ENCODE measurements around the gene COMT.
"Not testable (repeated sequence)": the region's sequence is repeated elsewhere in the genome, so short reads cannot be mapped to it uniquely, and the experiment has no call there.

COMT gene

GRCh38 chr22:19903513-19903912 is 38.1 kb upstream of the COMT start:
- POLR2A ChIA-PET: interaction anchor here (1.9 kb wide), 1 partner anchor 48 kb away, joined by 6 read pairs; no protein-coding TSS in a partner anchor
- no peak for DNase-seq (ENCODE audit: extremely low spot score)
- TF ChIP-seq SP1 (IDR thresholded peaks at IDR 0.05) (no peak), FOXA1 (IDR thresholded peaks at IDR 0.05) (no peak), HDGF (IDR thresholded peaks at IDR 0.05; ENCODE audit: borderline replicate concordance) (no peak), BHLHE40 (IDR thresholded peaks at IDR 0.05; ENCODE audit: borderline replicate concordance) (no peak)
- CTCF ChIA-PET: interaction anchor here (0.7 to 3.3 kb wide), 3 partner anchors 16 to 173 kb away, joined by 3 to 16 read pairs (median 3); no protein-coding TSS in a partner anchor

DNA sequence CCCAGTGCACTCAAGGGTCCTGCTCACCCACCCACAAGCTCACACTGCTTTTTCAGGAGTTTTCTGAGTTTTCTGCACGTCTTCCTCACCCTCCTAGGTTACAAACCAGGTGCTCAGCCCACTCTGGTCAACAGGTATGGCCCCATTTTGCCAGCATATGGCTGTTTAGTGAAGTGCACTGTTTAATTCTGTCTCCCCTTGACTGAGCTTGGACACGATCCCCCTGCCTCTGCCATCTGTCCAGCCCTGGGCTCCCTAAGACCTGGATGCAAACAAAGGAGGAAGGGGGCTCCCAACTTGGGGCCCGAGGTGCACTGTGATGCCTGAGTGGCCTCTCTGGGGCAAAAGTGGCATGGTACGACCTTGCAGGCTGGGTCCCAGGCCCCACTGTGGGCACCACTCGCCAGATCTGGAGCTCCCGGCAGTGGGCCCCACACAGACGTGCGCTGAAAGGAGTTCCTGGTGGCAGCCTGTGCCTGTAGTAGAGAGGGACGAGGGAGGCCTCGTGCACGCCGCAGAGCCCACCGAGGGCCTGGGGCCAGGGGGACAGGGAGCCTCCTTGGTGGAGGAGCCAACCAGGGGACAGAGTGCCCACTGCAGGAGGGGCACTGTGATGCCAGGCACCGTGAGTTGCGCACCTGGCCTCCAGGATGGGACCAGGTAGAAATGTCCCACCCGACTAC is 37.3 kb upstream of the COMT start:
- DNase-seq (ENCODE audit: extremely low spot score): no peak
- ChIA-PET CTCF (interaction anchor here (1.0 to 3.3 kb wide), 4 partner anchors 14 to 181 kb away, joined by 3 to 16 read pairs (median 4); partner anchors contain the start of gene GP1BB), POLR2A (interaction anchor here (0.7 to 1.1 kb wide), 3 partner anchors 54 to 472 kb away, joined by 3 to 4 read pairs (median 3); partner anchors contain the start of gene MRPL40)
- TF ChIP-seq L3MBTL2 (conservative IDR thresholded peaks at IDR 0.05): no peak
- no peak for TF ChIP-seq FOXM1 (IDR thresholded peaks at IDR 0.05; ENCODE audit: borderline replicate concordance)
- no peak for TF ChIP-seq LEF1 (IDR thresholded peaks at IDR 0.05; ENCODE audit: borderline replicate concordance)
- TF ChIP-seq HDGF (IDR thresholded peaks at IDR 0.05; ENCODE audit: borderline replicate concordance): no peak
- TF ChIP-seq, protein P1, sequence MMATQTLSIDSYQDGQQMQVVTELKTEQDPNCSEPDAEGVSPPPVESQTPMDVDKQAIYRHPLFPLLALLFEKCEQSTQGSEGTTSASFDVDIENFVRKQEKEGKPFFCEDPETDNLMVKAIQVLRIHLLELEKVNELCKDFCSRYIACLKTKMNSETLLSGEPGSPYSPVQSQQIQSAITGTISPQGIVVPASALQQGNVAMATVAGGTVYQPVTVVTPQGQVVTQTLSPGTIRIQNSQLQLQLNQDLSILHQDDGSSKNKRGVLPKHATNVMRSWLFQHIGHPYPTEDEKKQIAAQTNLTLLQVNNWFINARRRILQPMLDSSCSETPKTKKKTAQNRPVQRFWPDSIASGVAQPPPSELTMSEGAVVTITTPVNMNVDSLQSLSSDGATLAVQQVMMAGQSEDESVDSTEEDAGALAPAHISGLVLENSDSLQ (IDR thresholded peaks at IDR 0.05): no peak
- no peak for TF ChIP-seq FOXA1 (IDR thresholded peaks at IDR 0.05)
- no peak for TF ChIP-seq CTBP1 (IDR thresholded peaks at IDR 0.05; ENCODE audit: borderline replicate concordance)
- no peak for TF ChIP-seq SUZ12 (IDR thresholded peaks at IDR 0.05)

- TF ChIP-seq, protein P1 (IDR thresholded peaks at IDR 0.05): peak; percentile 58
- TF ChIP-seq SUZ12 (IDR thresholded peaks at IDR 0.05): no peak
- CTCF ChIA-PET: interaction anchor here (1.0 to 3.3 kb wide), 3 partner anchors 15 to 181 kb away, joined by 4 to 16 read pairs (median 5); partner anchors contain the start of gene GP1BB
- POLR2A ChIA-PET: interaction anchor here (0.7 to 1.1 kb wide), 3 partner anchors 54 to 473 kb away, joined by 3 to 4 read pairs (median 3); partner anchors contain the start of gene MRPL40
These were observed 36.6 kb upstream of the COMT start for GRCh38 chr22:19904935-19905334.

DNA sequence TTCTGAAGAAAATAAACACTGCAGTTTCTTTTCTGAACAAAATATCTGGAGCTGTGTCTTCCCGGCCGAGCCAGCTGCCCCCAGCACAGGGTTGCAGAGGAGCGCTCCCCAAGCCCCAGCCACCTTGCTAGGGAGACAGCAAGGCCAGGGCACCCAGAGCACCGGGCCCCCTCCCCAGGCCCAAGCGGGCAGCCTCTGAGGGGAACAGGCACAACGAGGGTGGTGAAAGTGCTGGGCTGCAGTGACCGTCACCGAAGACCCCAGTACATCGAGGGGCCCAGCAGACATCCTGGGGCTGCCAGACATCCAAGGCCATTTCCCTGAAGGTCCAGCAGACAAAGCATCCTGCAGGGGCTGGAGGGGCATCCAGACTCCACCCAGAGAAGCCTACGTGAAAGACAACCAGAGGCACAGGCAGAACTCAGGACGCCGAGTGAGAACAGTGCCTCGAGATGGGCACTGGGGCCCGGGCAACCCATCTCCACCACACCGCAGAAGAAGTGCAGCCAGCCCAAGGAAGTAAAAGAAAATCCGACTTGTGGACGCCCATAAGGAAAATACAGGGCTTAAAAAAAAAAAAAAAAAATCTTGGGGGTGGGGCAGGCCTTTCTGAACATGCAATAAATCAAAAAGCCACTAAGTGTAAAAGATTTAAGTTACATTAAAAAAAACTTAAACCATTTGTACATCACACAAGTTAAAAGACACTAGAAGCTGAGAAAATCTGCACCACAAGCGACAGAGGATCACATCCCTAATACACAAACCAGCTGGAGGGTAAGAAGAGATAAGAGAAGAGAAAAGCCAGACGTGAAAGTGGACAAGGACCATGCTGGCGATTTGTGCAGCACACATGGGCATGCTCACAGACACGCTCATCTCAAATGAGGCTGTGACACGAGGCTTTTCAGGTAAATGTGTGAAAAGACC is 36.0 kb upstream of the COMT start:
- CTCF ChIA-PET: interaction anchor here (0.5 to 3.3 kb wide), 5 partner anchors 16 to 176 kb away, joined by 3 to 16 read pairs (median 5); no protein-coding TSS in a partner anchor
- no peak for DNase-seq (ENCODE audit: extremely low spot score)
- POLR2A ChIA-PET: interaction anchor here (1.0 to 1.1 kb wide), 2 partner anchors 175 to 473 kb away, joined by 3 read pairs; partner anchors contain the start of gene MRPL40
- no peak for TF ChIP-seq FOXA1 (IDR thresholded peaks at IDR 0.05)
- TF ChIP-seq TARDBP (IDR thresholded peaks at IDR 0.05): no peak
- TF ChIP-seq FOXM1 (IDR thresholded peaks at IDR 0.05; ENCODE audit: borderline replicate concordance): no peak
- TF ChIP-seq FOXK2 (IDR thresholded peaks at IDR 0.05): no peak
- peak; percentile 83 for TF ChIP-seq ZNF384 (IDR thresholded peaks at IDR 0.05)
- TF ChIP-seq NFRKB (IDR thresholded peaks at IDR 0.05): no peak
- TF ChIP-seq BHLHE40 (IDR thresholded peaks at IDR 0.05; ENCODE audit: borderline replicate concordance): no peak
- no peak for TF ChIP-seq ELF4 (IDR thresholded peaks at IDR 0.05)
- no peak for TF ChIP-seq L3MBTL2 (conservative IDR thresholded peaks at IDR 0.05)
- TF ChIP-seq ARNT (IDR thresholded peaks at IDR 0.05): no peak
- TF ChIP-seq CTBP1 (IDR thresholded peaks at IDR 0.05; ENCODE audit: borderline replicate concordance): no peak
- TF ChIP-seq, protein P1 (IDR thresholded peaks at IDR 0.05): peak; percentile 65

More at GRCh38 chr22:19904935-19905334, 36.6 kb upstream of the COMT start:
- no peak for DNase-seq (ENCODE audit: extremely low spot score)

DNA sequence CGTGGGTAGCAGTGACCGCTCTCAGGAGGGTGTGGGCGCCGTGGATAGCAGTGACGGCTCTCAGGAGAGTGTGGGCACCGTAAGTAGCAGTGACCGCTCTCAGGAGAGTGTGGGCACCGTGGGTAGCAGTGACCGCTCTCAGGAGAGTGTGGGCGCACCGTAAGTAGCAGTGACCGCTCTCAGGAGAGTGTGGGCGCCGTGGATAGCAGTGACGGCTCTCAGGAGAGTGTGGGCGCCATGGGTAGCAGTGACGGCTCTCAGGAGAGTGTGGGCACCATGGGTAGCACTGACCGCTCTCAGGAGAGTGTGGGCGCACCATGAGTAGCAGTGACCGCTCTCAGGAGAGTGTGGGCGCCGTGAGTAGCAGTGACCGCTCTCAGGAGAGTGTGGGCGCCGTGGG is 34.7 kb upstream of the COMT start:
- POLR2A ChIA-PET; CTCF ChIA-PET; DNase-seq (ENCODE audit: extremely low spot score): not testable (repeated sequence)

GRCh38 chr22:19907902-19908301 is 33.7 kb upstream of the COMT start:
- CTCF ChIA-PET: interaction anchor here (0.9 kb wide), 1 partner anchor 177 kb away, joined by 3 read pairs; no protein-coding TSS in a partner anchor
- DNase-seq (ENCODE audit: extremely low spot score); POLR2A ChIA-PET: not testable (repeated sequence)

Measured in HEK293T (cell line).